ENCODE results near the gene CD2BP2. TPM values are rescaled to one million over a fixed set of nuclear protein-coding genes. Genes with fewer than 3 reads are reported as not detected.

CD2BP2 gene
- total RNA-seq, 1 donor from 2014 or later, result 58.8 TPM

DNA sequence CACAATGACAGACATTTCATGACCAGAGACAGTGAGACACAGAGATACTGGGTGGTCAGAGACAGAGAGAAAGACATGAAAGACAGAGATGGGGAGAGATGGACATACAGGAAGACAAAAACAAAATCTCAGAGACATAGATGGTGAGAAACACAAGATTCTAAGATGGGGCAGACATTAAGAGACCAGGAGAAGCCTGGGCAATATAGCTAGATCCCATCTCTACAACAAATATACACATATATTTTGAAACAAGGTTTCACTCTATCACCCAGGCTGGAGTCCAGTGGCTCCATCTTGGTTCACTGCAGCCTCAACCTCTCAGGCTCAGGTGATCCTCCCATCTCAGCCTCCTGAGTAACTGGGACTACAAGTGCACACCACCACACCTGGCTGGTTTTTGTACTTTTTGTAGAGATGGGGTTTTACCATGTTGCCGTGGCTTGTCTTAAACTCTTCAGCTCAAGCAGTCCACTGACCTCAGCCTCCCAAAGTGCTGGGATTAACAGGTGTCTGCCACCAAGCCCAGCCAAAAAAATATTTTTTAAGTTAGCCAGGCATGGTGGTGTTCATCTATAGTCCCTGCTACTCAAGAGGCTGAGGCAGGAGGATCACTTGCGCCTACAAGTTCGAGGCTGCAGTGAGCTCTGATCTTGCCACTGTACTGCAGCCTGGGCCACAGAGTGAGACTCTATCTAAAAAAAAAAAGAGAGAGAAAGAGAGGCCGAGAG, 25.1 kb upstream of the CD2BP2 start:
- Mint-ChIP-seq H3K36me3 (ENCODE audit: low read depth, unreplicated experiment) (peaks cover 2% of the 10 kb centered on the region), H3K27me3 (ENCODE audit: low read depth, unreplicated experiment) (no peaks in the 10 kb centered on the region), H3K4me3 (ENCODE audit: unreplicated experiment) (peak overlapping the region; percentile 93), H3K4me1 (ENCODE audit: low read depth, unreplicated experiment) (peaks cover 6% of the 10 kb centered on the region), H3K27ac (ENCODE audit: unreplicated experiment) (peak overlapping the region; percentile 64), H3K9me3 (ENCODE audit: unreplicated experiment) (no peaks in the 10 kb centered on the region)
- H3K4me2 ChIP-seq (ENCODE audit: low read length), result no peak overlapping the region
- TF ChIP-seq CTCF (IDR thresholded peaks at IDR 0.05; ENCODE audit: insufficient read depth, low read depth, low read length) (no peak), EZH2 (IDR thresholded peaks at IDR 0.05; ENCODE audit: insufficient read depth, low read length) (no peak)
- H3K36me3 ChIP-seq (ENCODE audit: insufficient read depth, low read length), result no peaks in the 10 kb centered on the region
- no peaks in the 10 kb centered on the region for H3K9me3 ChIP-seq (ENCODE audit: insufficient read depth, low read depth, low read length)
- H3K27ac ChIP-seq (ENCODE audit: low read depth, low read length), result no peak overlapping the region
- no peak overlapping the region for H3K4me3 ChIP-seq (ENCODE audit: insufficient read depth, low read depth, low read length)
- no peak overlapping the region for H3K9ac ChIP-seq (ENCODE audit: low read length)
- H3K4me1 ChIP-seq (ENCODE audit: insufficient read depth, low read length), result peaks cover 15% of the 10 kb centered on the region
- DNase-seq (ENCODE audit: low read depth) (no peak), FAIRE-seq (no peak)
- no peaks in the 10 kb centered on the region for H3K27me3 ChIP-seq (ENCODE audit: insufficient read depth, low read length)
- peaks cover 8% of the 10 kb centered on the region for H4K20me1 ChIP-seq (ENCODE audit: insufficient read depth, low read length)
- H2AFZ ChIP-seq (ENCODE audit: low read depth, low read length), result no peak overlapping the region
- peaks cover 6% of the 10 kb centered on the region for H3K79me2 ChIP-seq (ENCODE audit: insufficient read depth, low read length)

DNA sequence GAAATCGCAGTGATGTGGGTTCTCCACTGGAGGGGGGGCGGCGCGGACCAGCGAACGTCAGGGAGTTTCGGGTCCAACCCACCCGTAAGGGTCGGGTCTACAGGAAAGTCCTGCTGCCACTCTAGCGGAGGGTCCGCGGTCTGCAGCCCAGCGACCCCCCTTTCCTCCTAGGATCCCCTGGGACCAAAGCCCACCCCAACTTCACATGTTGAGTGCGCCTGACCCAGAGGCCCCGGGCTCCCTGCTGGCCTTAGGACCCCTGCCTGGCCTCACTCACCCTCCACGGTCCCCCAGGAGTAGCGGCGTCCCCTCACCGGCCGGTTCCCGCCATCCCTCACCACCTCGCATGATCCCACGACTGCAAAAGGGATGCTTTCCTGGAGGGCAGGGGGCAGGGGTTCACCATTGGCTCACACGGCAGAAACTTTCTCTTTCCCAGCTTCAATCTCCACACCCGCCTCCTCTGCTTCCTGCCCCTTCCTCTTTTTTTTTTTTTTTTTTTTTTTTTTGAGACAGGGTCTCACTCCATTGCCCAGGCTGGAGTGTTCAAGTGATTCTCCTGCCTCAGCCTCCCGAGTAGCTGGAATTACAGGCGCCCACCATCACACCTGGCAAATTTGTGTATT, 24.2 kb upstream of the CD2BP2 start:
- H3K4me2 ChIP-seq (ENCODE audit: low read length), result peak overlapping the region; percentile 100
- H3K9me3 ChIP-seq (ENCODE audit: insufficient read depth, low read depth, low read length), result no peaks in the 10 kb centered on the region
- Mint-ChIP-seq H3K9me3 (ENCODE audit: unreplicated experiment) (no peaks in the 10 kb centered on the region), H3K36me3 (ENCODE audit: low read depth, unreplicated experiment) (peaks cover 2% of the 10 kb centered on the region), H3K4me1 (ENCODE audit: low read depth, unreplicated experiment) (peaks cover 6% of the 10 kb centered on the region), H3K4me3 (ENCODE audit: unreplicated experiment) (peak overlapping the region; percentile 93), H3K27me3 (ENCODE audit: low read depth, unreplicated experiment) (no peaks in the 10 kb centered on the region), H3K27ac (ENCODE audit: unreplicated experiment) (peak overlapping the region; percentile 64)
- FAIRE-seq (no peak), DNase-seq (ENCODE audit: low read depth) (no peak)
- H2AFZ ChIP-seq (ENCODE audit: low read depth, low read length), result peak overlapping the region; percentile 96
- no peaks in the 10 kb centered on the region for H3K27me3 ChIP-seq (ENCODE audit: insufficient read depth, low read length)
- TF ChIP-seq EZH2 (IDR thresholded peaks at IDR 0.05; ENCODE audit: insufficient read depth, low read length) (no peak), CTCF (IDR thresholded peaks at IDR 0.05; ENCODE audit: insufficient read depth, low read depth, low read length) (no peak)
- H3K4me1 ChIP-seq (ENCODE audit: insufficient read depth, low read length), result peaks cover 15% of the 10 kb centered on the region
- H3K4me3 ChIP-seq (ENCODE audit: insufficient read depth, low read depth, low read length), result peak overlapping the region; percentile 83
- no peak overlapping the region for H3K27ac ChIP-seq (ENCODE audit: low read depth, low read length)
- H4K20me1 ChIP-seq (ENCODE audit: insufficient read depth, low read length), result peaks cover 8% of the 10 kb centered on the region
- peak overlapping the region; percentile 88 for H3K9ac ChIP-seq (ENCODE audit: low read length)
- peaks cover 6% of the 10 kb centered on the region for H3K79me2 ChIP-seq (ENCODE audit: insufficient read depth, low read length)
- H3K36me3 ChIP-seq (ENCODE audit: insufficient read depth, low read length), result no peaks in the 10 kb centered on the region
